Stimulated activated CD4-positive, alpha-beta T cell treated with anti-CD3 and anti-CD28 coated beads, Interleukin-1b, Interleukin-23, amount 100 ng/mL, for 24 hours (primary cell): ENCODE results near the gene TLX2.

Experiments used
- DNase-seq, 4 experiments: peaks; one replicate each; pipeline ENCODE4 v3.0.0-alpha.2; 2020; ENCODE audit warnings: low read depth in 4 of 4, low spot score in 1 of 4

TLX2 gene

DNA sequence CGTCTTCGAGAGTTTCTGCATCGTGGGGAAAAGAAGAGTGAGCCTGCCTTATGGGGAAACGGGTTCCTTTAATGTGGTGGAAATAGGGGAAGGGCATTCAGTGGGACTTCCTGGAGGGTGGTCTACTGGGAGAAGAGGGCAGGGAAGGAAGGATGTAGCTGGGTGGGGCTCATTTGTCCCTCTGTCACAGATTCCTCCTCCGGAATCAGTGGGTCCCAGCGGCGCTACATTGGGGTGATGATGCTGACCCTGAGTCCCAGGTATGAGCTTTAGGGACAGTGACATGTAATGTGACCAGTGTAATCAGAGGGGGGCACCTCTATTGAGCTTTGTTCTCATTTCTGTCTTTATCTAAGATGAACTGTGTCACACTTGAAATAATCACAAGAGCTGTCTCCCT, 17.4 kb downstream of the TLX2 start:
- no peak for DNase-seq

- DNase-seq = no peak
These were observed 18.0 kb downstream of the TLX2 start for GRCh38 chr2:74532222-74532621.

GRCh38 chr2:74533464-74533863, 19.2 kb downstream of the TLX2 start:
- DNase-seq = no peak

- no peak for DNase-seq
These were observed 20.2 kb downstream of the TLX2 start for GRCh38 chr2:74534411-74534810.

GRCh38 chr2:74535440-74535965, 21.3 kb downstream of the TLX2 start:
- DNase-seq = no peak

- DNase-seq = no peak
These were observed 22.1 kb downstream of the TLX2 start for GRCh38 chr2:74536166-74536950.

DNA sequence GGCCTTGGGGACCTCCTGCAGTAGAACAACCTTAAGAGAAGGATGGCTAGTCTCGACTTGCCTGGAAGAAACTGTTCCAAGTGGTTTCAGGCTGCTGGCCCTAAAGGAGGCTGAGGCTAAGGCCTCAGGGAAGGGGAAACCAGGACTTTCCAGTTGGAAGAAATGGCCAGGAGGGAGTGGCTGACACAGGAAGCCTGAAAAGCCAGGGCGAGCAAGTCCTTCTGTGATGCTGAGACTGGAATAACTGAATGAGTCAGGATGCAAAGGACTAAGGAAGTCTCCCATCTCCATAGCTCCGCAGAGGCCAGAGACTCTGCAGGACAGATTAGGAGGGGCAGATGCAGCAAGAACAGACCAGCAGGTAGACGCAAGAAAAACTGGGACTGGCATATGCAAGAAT, 22.9 kb downstream of the TLX2 start:
- DNase-seq = no peak

GRCh38 chr2:74538881-74539339, 24.7 kb downstream of the TLX2 start:
- no peak for DNase-seq

GRCh38 chr2:74540291-74540690, 26.0 kb downstream of the TLX2 start:
- DNase-seq = no peak

GRCh38 chr2:74542978-74543377, 28.7 kb downstream of the TLX2 start:
- no peak for DNase-seq

DNA sequence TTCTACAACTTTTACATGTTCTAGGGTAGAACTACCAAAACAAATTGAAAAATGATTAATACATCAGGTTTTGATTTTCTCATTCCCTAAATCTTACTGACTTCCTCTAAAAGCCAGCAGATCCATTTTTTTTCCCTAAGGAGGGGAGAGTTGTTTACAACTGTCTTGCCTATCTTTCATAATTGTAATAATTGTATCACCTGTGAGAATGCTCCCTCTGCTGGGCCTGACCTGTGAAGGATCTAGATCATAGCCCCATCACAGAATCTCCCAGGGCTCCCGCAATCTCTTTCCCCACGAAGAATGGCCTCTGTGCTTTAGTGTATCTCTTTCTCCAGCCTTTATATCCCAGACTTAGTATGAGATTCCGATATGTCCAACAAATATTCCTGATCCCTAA, 30.4 kb downstream of the TLX2 start:
- DNase-seq = no peak

DNA sequence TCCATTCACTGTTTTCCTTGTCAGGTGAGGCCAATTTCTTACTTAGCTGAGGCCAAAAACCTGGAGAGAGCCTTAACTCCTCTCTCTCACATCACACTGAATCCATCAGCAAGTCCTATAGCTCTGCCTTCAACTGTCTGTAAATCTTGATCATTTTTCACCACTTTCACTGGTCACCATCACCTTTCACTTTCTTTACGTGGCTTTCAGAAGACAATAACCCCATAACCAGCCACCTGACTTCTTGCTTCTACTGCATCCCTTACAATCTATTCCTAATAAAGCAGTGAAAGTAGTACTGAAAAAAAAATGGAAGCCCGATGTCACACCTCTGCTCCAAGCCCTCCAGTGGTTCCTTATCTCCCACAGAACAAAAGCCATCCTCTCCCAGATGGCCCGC, 31.8 kb downstream of the TLX2 start:
- no peak for DNase-seq

DNA sequence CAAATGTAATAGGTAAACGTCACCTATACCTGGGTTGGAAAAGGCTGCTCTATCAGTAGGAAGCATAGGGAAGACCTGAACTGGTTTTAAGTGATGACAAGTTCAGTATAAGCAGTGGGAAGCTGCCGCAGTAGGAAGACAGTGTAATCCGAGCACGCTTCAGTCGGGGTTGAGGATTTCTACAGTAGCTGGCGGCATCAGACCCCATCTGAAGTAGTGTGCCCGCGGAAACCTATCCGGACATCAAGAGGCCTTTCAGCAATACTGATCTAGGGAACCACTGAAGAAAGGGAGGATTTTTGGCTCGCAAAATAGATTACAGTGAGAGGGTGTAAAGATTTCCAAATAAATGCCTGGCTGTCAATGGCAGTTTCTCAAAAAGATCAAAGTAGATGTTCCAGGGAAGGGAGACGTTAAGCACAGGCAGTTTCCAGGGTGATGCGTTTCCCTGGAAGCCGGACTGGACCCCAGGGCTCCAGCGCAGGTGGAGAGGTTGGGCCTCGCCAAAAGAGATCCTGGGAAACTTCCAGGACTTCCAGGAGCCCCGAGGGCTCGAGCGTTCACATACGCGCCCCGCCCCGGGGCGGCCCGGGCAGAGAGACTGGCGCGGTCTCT, 34.1 kb downstream of the TLX2 start:
- no peak for DNase-seq

- no peak for DNase-seq
These were observed 34.9 kb downstream of the TLX2 start for GRCh38 chr2:74548900-74549826.

DNA sequence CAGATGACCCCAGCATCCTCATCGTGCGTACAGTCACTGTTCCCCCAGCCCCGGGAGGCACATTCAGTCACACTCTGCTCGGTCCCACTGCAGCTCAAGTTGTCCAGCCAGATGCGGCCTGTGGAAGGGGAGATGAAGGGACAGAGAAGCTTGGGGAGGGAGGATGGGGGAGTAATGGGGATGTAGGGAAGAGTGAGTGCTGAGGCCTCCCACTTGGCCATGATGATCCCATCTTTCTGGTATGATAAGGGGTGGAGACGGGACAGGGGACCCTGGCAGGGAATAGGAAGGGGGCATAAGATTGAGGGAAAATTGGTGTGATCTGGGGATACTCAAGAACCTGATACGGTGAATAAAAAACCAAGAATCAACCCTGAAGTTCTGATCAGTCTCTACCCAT, 36.0 kb downstream of the TLX2 start:
- DNase-seq = no peak

GRCh38 chr2:74551530-74551929, 37.3 kb downstream of the TLX2 start:
- no peak for DNase-seq

DNA sequence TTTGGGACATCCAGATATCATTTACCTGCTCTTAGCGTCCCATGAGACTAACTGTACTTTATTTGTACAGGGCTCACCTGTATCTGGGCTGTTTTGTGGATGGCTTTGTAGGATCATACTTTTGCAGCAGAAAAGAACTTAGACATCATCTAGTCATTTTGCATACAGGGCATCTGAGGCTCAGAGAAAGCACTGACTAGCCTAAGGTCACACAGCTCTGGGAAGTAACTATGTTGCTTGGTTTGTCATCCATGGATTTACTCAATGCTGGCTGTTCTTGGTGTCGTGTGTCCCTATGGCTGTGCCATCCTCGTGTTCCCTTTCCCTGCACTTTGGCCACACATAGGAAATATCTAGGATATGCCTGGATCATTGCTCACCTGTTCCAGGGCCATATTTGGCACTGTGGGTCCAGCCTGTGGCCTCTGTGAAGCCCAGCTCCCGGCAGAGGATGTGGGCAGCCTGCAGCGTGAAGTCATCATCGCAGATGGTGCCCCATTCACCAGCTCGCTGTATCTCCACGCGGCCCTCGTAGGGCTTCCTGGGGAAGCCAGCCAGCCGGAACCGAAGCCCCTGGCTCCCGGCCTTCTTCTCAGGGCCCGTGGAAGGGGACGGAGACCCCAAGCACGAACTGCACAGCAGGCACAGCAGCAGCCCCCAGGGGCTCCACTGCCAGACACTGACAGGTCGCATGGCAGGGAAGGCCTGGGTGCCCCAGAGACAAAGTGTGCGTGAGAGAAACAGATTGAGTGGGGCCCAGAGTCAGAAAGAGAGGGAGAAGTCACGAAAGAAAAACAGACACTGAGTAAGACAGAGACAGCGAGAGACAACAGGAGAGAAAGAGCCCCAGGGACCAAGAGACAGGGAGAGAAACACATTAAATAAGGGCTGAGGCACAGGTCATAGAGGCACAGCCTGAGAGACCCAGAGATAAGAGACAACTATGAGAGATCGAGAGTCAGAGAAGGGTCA, 38.0 kb downstream of the TLX2 start:
- DNase-seq = no peak

GRCh38 chr2:74552914-74553811, 38.9 kb downstream of the TLX2 start:
- DNase-seq = no peak
